AG10803 (cell line): Measurements from ENCODE around the gene CATSPER4.

Source experiments
- DNase-seq: peaks from one replicate; pipeline ENCODE4 v3.0.0; 2010; ENCODE audit warnings: low read depth
- H3K4me3 ChIP-seq: 2 replicates; pipeline ENCODE4 v1.5.1; 2011; ENCODE audit warnings: mild to moderate bottlenecking, low read length, control low read depth
- TF ChIP-seq, protein P1 (sequence below): conservative IDR thresholded peaks from 2 replicates; pipeline ENCODE4 v1.5.1; 2011; ENCODE audit warnings: mild to moderate bottlenecking, low read length, control low read depth, inconsistent platforms

CATSPER4 gene

DNA sequence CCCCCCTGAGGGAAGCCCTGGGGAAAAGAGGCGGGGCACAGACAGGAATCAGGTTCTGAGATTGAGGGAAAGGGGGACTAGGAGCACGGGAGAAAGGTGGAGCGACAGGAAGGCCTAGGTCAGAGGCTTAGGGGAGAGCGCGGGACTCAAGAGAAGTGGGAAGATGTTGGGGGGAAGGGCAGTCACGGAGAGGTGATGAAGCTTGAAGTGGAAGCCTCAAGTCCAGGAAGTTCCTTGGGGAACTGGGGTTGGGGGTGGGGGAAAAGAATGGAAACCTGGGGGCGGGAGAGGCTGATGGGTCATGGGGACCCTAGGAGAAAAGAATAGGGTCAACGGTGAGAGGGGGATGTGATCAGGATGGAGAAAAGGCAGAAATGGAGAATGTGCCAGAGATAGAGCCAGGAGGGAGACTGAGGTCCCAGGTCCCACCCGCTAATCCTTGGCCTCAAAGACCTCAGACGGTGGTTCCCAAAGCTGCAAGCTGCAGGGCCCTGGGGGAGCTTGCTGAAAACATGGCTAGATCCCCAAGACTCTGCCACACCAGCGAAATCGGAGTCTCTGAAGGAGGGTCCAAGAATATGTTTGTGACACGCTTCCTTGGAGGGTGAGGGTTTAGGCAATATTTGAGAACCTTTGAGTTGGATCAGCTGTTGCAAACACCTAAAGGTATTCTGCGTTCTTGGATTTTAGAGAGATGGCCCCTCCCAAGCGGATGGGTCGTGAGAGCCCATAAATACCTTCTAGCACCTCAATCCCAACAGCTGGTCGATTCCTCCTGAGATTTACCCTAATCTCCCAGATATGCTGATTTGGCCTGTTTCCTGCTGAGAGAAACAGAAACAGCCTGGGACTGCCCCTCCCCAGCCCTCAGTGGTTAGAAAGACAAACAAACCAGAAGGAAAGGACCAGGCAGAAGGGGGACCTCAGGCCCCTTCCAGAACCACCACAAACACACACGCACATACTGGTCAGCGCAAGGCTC, 25.2 kb upstream of the CATSPER4 start:
- no peak overlapping the region for H3K4me3 ChIP-seq
- DNase-seq = no peak
- TF ChIP-seq, protein P1, sequence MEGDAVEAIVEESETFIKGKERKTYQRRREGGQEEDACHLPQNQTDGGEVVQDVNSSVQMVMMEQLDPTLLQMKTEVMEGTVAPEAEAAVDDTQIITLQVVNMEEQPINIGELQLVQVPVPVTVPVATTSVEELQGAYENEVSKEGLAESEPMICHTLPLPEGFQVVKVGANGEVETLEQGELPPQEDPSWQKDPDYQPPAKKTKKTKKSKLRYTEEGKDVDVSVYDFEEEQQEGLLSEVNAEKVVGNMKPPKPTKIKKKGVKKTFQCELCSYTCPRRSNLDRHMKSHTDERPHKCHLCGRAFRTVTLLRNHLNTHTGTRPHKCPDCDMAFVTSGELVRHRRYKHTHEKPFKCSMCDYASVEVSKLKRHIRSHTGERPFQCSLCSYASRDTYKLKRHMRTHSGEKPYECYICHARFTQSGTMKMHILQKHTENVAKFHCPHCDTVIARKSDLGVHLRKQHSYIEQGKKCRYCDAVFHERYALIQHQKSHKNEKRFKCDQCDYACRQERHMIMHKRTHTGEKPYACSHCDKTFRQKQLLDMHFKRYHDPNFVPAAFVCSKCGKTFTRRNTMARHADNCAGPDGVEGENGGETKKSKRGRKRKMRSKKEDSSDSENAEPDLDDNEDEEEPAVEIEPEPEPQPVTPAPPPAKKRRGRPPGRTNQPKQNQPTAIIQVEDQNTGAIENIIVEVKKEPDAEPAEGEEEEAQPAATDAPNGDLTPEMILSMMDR = no peak

DNA sequence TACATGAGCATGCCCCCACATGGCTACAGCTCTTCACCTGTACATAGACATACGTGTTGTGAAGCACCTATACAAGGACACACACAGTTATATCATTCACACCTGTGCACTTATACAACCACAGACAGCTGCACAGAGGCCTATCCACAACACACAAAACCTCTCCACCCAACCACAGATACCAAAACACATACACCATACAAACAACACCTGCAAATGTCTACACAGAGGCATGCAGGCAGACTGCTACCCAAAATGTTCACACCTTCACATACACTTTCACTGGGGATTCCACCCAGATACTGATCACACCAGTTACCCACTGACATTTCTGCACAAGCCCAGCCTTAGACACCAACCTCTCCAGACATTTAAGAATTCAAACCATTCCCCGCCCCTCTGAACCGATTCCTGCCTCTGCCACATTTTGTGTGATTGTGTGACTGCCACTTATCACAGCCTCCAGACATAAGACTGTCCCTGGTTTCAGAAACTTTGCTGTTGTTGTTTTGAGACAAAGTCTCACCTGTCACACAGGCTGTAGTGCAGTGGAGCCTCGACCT, 23.6 kb upstream of the CATSPER4 start:
- DNase-seq = no peak
- H3K4me3 ChIP-seq = no peak overlapping the region
- TF ChIP-seq, protein P1 = no peak

DNA sequence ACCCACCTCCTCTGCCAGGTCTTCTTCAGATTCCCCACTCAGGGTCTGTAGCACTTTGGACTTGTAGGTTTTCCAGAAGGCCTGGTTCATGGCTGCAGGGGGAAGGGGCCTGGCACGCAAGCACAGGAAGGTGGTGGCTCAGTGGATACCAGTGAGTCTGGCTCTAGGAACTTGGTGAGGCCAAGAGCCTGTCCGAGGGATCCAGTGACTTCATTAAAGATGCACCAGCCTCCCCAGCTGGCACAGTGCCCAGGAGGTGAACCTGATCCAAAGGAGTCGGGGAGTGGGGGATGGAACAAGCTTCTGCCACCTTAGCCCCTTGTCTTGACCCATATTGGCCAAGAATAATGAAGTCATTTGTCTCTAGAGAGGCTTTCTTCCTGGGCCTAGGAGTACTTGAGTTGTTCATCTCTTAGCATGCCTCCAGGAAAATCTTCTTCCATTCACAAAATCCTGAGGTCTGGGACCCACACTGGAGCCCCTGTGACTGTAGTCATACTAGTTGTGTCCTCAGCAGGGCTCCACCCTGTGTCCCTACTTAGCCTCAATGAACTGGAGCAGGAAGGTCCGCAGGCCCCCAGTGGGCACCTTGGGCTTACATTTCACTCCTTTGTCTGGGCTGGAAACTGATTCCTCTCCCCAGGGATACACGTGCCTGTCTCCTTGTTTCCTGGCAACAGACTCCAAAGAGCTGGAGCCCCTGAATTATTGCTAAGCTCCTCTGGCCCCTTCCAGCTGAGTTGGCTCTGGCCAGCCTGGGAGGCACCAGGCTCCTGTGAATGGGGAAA, 21.8 kb upstream of the CATSPER4 start, which contains the start of gene C1orf232:
TSS of gene C1orf232 (minus strand) at position 554 of the 788 bp plus-strand sequence. CDS start at position 90, 464 bp downstream.
- DNase-seq = no peak
- TF ChIP-seq, protein P1 = no peak
- H3K4me3 ChIP-seq = peak within 1 kb of the TSS; percentile 83

DNA sequence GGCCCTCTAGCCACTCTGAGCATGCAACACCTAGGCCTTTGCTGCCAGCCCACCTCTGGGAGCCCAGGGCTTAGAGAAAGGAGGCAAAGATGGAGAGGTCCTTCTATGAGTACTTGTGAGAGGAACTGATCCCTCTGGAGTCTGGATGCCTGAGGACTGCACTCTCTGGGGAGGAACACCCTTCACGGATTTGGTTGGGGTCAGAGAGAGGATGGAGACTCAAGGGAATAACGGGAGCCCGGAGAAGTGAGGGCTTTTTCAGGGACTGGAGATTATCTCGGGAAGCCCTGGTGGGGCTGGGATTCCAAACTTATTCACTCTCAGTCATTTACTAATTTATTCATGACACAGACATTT, 21.2 kb upstream of the CATSPER4 start:
- DNase-seq = no peak
- TF ChIP-seq, protein P1 = no peak
- H3K4me3 ChIP-seq = peak overlapping the region; percentile 83

DNA sequence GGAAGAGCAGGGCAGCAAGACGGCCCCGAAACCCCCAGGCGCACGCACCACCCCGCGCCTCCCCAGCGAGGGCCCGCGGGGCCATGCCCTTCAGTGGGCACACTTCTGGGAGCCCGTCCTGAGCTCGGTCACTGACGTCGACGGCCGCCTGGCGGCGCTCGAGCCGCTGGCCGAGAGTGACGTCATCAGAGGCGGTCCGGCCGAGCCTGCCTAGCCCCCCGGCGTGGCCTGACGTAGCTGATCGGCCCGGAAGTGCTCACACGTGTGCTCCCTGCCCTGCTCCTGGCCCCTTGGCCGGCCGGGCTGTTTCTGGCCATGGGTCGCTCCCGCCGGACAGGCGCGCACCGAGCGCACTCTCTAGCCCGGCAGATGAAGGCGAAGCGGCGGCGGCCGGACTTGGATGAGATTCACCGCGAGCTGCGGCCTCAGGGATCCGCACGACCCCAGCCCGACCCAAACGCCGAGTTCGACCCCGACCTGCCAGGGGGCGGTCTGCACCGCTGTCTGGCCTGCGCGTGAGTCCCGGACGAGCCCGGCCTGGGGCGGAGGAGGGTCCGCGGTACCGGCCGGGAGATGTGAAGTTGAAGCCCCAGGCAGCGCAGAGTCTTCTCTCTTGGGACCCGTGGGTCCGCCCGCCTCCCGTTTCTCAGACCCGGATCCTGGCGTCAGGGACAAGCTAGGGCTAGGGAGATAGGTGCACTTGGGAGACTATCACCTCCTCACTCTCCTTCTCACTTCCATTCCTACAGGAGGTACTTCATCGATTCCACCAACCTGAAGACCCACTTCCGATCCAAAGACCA, 20.5 kb upstream of the CATSPER4 start, which contains the start of gene ZNF593:
TSS of gene ZNF593 (plus strand) at position 240 of the 803 bp plus-strand sequence. CDS start at position 316, 76 bp downstream.
- DNase-seq = peak; percentile 87
- TF ChIP-seq, protein P1 = peak; percentile 74
- peak within 1 kb of the TSS; percentile 83 for H3K4me3 ChIP-seq

DNA sequence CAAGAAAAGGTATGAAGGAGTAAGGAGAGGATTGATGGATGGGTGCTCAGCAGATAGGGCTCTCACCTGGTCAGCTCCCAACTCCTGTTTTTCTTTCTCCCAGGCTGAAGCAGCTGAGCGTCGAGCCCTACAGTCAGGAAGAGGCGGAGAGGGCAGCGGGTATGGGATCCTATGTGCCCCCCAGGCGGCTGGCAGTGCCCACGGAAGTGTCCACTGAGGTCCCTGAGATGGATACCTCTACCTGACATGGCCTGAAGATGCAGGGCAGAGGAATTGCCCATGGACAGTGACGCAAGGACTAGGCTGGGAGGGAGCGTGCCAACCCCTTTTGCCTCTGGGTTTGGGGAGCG, 20.0 kb upstream of the CATSPER4 start:
- TF ChIP-seq, protein P1 = no peak
- no peak for DNase-seq
- peak overlapping the region; percentile 83 for H3K4me3 ChIP-seq
